ENCODE measurements around the gene ZNF592.
A peak's percentile ranks its signal among the peaks of the same experiment; 100 is the strongest.

Gene ZNF592

DNA sequence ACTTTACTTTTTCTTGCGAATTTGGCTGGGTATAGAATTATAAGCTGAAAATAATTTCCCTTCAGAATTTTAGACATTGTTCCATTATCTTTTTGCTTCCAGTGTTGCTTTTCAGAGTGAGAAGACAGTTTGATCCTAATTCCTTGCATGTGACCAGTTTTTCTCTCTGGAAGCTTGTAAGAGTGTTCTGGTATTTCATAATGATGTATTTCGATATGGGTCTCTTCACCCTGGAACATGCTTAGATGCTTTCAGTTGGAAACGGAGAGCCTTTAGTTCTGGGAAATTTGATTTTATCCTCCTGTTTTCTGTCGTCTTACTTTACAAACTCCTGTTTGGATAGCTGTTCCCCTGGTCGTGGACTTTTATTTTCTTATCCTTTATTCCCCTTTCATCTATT, 82.6 kb downstream of the ZNF592 start:
- DNase-seq (ENCODE audit: low read depth) = peak; percentile 69

DNA sequence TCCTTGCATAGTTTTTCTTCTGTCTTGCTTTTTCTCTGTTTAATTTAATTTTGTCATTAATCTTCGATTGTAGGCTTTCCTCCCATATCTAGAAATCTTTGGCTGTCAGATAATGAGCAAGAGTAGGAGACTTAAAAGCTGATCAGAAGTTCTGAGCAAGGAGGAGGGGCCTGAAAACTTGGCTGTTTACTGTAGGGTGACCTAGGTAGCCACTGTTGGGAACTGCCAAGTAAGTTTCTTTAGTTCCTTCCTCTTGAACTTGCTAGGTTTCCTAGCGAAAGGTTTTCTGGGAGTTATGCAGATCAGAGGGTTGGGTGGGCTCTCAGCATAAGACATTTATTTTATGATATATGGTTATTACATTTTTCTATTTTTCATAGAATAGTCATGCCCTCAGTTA, 83.2 kb downstream of the ZNF592 start:
- DNase-seq (ENCODE audit: low read depth) = no peak

DNA sequence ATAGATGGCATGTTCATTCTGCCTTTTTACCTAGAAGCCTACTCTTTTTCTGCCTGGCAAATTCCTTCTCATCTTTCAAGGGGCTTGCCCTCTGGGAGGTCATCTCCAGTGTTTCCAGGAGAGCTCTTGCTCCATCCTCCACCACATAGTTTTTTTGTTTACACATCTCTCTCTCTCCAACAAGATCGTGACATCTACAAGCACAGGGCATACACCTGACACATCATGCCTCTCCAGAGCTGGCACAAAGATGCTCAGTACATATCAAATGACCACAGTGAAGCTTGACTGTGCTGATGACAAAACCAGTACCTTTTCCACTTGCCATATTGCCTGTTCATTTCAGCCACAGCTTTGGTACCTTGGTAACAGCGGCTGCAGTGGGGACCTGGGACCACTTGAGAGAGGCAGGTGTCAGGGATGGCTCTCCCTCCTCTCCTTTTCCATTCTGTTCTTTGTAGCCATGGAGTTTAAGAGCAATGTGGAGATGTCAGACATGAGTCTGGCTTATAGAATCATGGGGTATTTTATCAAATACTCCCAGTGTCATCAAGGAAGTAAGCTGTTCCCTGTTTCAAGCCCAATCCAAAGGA, 84.2 kb downstream of the ZNF592 start:
- no peak for DNase-seq (ENCODE audit: low read depth)

DNA sequence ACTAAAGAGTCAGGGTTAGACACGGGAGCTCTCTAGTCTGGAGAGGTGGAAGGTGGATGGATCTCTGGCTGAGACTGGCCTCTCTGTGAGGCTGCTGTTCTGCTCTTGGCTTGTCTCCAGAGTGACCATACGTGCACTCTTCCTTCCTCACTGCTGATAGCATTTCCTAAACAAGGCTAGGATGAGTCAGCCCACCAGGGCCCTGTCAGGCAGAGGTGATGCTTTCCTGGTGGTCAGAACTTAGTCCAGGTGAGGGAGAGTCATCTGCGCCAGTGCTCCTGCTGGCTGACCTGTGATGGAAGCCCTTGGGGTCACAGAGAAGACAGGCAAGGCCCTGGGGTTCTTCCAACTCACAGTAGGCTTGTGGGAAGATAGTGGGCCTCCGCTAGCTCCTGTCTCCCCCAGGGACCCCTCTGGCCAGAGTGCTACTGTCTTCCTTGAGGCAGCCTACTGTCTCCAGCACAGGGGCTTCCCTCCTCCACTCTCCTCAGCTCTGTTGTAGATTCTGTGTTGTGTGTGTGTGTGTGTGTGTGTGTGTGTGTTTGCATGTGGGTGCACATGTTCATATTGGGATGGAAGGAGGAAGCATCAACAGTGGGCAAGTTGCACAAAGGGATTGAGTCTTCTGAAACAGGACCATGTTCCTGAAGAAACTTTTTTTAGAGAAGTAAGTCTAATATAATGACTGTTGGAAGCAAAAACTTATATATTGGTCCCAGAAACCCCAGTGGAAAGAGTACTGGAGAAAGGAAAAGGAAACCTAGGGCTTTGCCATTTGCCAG, 85.2 kb downstream of the ZNF592 start:
- no peak for DNase-seq (ENCODE audit: low read depth)

DNA sequence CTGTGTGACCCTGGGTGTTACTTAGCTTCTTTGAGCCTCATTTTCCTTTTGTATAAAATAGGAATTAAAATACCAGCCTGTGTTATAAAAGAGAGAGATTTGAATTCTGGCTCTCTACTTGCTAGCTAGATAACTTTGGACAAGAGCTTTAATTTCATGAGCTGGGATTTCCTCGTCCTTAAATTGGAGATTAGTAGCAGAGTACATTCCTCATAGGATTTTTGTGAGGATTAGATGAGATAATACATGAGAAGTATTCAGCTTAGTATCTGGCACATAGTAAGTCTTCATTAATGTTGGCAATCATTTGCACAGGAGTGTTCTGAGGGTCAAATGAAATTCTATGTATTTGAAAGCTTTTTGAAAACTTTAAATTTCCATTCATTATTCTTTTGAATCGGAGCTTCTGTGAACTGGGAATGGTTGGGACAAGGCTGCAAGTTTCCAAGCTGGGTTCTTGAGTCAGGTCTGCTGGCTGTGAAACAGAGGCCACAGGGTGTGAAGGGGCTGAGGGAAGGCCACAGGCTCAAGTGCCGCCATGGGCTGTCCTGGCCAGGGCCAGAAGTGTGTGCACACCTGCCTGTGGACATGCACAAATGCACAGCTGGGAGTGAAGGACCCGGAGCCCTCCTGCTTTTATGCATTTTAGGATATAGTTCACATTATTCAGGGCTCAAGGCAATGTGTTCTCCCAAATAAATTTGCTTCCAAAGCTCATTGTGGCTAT, 86.0 kb downstream of the ZNF592 start:
- no peak for DNase-seq (ENCODE audit: low read depth)

DNA sequence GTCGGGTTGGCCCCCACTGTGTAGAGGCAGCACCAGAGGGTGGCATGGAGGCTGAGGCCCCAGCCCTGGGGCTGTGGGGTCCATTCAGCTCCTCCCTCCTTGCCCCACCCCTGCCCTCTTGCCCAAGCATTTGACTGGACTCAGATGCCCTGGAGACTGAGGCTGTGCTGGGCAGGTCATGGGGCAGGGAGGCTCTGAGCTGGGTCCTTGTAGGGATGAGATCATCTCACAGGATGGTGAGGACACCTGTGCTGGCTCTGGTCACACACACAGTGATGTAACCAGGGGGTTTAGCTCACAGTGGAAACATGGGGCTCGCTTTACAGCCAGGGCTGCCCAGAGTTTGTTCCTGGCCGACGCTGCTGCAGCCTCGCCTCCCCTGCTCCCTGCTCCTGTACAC, 86.6 kb downstream of the ZNF592 start:
- no peak for DNase-seq (ENCODE audit: low read depth)

DNA sequence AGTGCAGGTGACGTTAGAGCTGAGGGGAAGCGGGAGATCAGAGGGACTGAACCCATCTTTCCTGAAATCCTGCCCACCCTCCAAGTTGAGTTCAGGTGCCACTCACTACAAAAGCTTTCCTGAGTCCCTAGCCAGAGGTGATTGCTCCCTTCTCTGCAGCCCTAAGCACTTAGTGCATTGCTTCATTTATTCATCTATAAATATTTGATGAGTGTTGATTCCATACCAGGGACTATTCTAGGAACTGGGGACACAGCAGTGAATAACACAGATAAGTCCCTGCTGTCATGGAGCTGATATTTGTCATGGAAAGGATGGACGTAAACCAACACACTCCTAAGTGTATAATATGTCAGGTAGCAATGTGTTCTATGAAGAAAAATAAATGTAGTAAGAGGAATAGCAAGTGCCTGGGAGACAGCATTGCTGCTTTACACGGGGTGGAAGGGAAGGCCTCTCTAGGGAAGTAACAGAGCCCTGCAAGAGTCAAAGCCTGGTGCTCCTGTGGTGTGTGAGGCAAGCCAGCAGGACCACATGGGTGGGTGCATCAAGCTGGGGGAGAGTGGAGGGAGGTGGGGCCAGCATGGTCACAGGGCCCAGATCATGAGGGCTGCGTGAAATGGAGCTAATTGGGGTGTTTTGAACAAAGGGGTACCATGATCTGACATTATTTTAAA, 87.4 kb downstream of the ZNF592 start:
- DNase-seq (ENCODE audit: low read depth) = no peak

DNA sequence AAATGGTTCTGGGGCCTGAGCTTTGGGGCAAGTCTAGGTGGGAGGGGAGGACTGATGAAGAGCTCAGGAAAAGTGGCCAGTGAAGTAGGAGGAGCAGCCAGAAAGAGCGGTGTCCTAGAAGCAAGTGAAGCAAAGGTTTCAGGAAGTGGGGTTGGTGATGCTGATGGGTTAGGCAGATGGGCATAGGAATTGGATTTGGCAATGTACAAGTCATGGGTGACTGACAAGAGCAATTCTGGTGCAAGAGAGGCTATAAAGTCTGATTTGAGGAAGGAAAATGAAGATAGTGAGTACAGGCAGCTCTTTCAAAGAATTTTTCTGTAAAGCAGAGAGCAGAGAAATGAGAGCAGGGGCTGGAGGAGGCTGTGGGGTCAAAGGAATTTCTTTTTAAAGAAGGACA, 88.5 kb downstream of the ZNF592 start:
- DNase-seq (ENCODE audit: low read depth) = peak; percentile 21

DNA sequence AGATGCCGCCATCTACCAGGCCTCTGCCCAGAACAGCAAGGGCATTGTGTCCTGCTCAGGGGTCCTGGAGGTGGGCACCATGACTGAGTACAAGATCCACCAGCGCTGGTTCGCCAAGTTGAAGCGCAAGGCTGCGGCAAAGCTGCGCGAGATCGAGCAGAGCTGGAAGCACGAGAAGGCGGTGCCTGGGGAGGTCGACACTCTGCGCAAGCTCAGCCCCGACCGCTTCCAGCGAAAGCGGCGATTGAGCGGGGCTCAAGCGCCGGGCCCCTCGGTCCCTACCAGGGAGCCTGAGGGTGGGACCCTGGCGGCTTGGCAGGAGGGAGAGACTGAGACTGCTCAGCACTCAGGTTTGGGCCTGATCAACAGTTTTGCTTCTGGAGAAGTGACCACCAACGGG, 91.3 kb downstream of the ZNF592 start:
- no peak for DNase-seq (ENCODE audit: low read depth)

DNA sequence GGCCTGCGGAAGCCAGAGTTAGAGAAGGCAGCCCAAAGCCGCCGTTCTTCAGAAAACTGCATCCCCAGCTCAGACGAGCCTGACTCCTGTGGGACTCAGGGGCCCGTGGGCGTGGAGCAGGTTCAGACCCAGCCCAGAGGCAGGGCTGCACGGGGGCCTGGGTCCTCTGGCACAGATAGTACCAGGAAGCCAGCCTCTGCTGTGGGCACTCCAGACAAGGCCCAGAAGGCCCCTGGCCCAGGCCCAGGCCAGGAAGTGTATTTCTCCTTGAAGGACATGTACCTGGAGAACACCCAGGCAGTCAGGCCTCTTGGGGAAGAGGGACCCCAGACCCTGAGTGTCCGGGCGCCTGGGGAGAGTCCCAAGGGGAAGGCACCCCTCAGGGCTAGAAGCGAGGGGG, 91.9 kb downstream of the ZNF592 start:
- DNase-seq (ENCODE audit: low read depth) = no peak

DNA sequence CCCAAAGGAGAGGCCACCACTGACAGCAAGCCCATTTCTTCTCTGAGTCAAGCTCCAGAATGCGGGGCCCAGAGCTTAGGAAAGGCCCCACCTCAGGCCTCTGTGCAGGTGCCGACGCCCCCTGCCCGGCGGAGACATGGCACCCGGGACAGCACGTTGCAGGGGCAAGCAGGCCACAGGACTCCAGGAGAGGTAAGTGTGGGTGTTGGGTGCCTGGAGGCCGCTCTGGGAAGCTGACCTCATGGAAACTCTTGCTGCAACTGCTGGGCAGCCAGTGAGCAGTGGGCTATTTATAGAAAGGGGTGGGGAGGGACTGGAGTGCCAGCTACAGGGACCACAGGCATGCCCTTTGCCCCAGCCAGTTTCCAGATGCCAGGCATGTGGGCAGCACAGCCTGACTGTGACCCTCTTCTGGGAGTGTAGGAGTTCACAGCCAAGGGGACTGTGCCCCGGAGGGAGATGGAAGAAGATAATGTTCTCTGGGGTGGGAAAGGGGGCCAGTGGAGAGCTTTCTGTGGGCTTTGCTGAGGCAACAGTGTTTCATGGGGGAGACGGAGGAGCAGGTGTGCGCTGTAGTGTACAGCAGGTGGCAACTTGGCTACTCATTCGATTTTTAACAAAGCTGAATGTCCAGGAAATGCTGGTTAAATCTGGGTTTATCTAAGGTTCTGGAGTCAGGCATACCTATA, 92.5 kb downstream of the ZNF592 start:
- peak; percentile 94 for DNase-seq (ENCODE audit: low read depth)

DNA sequence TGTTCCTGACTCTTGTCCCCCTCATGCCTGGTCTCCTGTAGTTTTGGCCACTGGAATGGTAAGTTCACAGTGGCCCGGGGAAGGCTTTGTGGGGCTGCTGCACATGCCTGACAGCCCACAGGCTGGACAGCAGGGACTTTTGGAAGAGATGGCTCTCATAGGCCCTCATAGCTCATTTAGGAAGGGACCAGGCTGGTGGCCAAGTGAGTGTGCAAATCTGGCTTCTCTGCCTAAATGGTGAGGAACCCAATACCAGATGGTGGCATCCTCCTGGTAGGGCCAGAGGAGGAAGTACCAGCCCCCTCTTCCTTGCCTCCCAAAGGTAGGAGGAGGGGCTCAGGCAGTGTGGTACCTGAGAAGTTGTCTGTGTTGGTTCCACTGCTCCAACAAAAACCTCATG, 94.4 kb downstream of the ZNF592 start:
- DNase-seq (ENCODE audit: low read depth) = no peak

DNA sequence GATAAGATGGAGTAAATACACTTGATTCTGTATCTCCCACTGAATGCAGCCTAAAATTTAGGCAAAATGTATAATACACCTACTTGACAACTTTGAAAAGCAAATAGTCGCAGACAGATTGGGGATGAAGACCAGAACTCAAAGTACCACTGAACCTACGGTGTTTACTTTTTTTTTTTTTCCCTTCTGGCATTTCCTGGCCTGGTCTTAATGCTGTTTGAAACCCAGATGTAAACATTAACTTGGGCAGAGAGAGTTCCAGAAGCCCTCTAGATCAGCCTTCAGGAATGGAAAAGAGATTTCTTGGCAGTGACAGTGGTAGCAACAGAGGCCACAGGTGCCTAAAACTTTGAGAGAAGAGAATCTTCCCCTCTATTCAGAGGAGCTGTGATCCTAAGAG, 96.6 kb downstream of the ZNF592 start:
- DNase-seq (ENCODE audit: low read depth) = no peak

DNA sequence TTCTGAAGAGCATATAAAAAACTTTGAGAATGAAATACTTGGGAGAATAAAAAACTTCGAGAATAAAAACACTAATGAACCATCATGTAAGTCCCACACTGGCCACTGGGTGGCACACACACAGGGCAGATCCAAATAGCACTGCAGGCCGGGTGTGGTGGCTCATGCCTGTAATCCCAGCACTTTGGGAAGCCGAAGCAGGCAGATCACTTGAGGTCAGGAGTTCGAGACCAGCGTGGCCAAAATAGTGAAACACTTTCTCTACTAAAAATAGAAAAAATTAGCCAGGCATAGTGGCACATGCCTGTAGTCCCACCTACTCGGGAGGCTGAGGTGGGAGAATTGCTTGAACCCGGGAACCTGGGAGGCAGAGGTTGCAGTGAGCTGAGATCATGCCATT, 97.2 kb downstream of the ZNF592 start:
- DNase-seq (ENCODE audit: low read depth) = peak; percentile 65

DNA sequence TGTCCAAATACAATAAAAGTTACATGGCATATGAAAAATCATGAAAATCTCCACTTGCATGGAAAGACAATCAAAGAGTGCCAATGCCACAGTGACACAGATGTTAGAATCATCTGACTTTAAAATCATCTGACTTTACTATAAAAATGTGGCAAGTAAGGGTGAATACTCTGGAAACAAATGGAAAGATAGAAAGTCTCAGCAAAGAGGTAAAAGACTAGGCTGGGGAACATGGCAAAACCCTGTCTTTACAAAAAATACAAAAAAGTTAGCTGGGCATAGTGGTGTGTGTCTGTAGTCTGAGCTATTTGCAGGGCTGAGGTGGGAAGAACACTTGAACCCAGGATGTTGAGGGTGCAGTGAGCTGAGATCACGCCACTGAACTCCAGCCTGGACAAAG, 97.9 kb downstream of the ZNF592 start:
- DNase-seq (ENCODE audit: low read depth) = no peak

DNA sequence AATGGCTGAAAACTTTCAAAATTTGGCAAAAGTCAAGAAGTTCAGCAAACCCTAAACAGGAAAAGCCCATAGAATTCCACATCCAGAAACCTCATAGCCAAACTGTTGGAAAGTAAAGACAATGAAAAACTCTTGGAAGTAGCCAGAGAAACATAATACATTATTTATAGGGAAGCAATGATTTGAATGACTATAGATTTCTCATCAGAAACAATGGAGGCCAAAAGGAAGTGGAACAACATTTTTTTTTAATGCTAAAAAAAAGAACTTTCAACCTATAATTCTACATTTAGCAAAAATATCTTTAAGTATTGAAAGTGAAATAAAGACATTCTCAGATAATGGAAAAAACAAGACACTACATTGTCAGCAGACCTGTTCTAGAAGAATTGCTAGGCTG, 99.0 kb downstream of the ZNF592 start:
- DNase-seq (ENCODE audit: low read depth) = no peak

DNA sequence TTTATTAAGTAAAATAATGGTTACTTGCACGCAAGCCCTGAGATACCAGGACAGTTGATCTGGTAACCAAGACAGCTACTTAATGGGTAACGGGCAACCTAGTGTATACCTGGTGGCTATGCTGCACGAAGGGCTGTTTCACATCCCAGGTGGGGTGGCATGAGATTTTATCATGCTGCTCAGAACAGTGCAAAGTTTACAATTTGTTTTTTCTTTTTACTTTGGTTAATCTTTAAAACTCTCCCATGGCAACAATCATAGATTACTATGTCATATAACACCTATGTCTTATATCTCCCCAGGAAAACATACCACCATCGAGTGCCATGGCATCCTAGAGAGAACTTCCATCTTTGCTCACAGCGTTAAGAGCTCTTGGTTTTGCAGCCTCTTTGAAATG, 103.8 kb downstream of the ZNF592 start:
- DNase-seq (ENCODE audit: low read depth) = no peak

DNA sequence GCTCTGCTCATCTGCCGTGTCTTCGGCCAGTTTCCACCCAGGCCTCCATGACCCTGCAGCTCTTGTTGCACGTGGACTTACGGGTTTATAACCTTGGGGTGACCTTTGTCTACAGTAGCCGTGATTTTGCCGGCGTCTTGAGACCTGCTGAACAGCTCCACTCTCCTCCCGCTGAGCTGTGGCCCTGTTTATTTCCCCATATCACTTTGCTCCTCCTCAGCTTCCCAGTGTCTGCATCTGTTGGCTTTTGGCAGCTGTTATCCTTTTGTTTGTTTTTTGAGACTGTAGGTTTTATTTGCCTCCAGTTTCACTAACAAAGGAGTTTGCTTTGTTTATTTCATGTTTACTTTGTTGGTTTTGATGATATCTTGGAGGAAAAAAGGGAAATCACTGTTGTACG, 106.7 kb downstream of the ZNF592 start:
- no peak for DNase-seq (ENCODE audit: low read depth)

DNA sequence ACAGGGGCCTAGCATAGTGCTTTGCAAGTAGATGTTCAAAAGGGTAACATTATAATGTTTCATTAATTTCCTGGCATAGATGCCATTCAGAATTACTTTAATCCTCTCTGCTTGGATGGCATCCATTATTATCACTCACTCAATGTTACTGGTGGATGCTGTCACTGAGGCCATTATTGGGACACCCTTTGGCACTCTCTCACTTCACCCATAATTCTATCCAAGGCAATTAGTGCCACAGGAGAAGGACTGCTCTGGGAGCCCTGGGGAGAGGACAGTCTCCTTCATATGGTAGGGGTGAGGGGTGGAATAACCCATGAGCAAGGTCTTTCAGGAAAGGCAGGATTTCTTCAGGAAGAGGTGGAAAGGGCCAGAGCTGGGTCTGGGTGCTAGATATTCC, 107.4 kb downstream of the ZNF592 start:
- DNase-seq (ENCODE audit: low read depth) = no peak

Measured in fibroblast of gingiva (primary cell).